Fibroblast of gingiva (primary cell): ENCODE results near the gene PRRG4.
A peak's percentile ranks its signal among the peaks of the same experiment; 100 is the strongest.
"Not testable (repeated sequence)": the region's sequence is repeated elsewhere in the genome, so short reads cannot be mapped to it uniquely, and the experiment has no call there.

ENCODE experiments used
- DNase-seq: peaks from one replicate; pipeline ENCODE4 v3.0.0-alpha.2; 2011; ENCODE audit warnings: low read depth

PRRG4 gene

GRCh38 chr11:32829680-32830412, at the start of gene PRRG4:
Gene PRRG4 (plus strand): TSS chr11:32829927. CDS start chr11:32830530, 603 bp downstream.
- peak; percentile 4 for DNase-seq

GRCh38 chr11:32780839-32781238, 48.9 kb upstream of the PRRG4 start:
- DNase-seq = not testable (repeated sequence)

- no peak for DNase-seq
Measured at GRCh38 chr11:32781721-32782120, 48.0 kb upstream of the PRRG4 start.

- DNase-seq = no peak
Measured at GRCh38 chr11:32785262-32785661, 44.5 kb upstream of the PRRG4 start.

- no peak for DNase-seq
Measured at GRCh38 chr11:32786811-32787210, 42.9 kb upstream of the PRRG4 start.

GRCh38 chr11:32790916-32791315, 38.8 kb upstream of the PRRG4 start:
- DNase-seq = no peak

GRCh38 chr11:32792111-32792947, 37.4 kb upstream of the PRRG4 start:
- DNase-seq = no peak

- DNase-seq = no peak
Measured at GRCh38 chr11:32792948-32793475, 36.7 kb upstream of the PRRG4 start.

GRCh38 chr11:32794439-32794838, 35.3 kb upstream of the PRRG4 start, which contains the start of gene CCDC73:
Gene CCDC73 (minus strand): TSS chr11:32794662. CDS start chr11:32760243, 34,419 bp downstream.
- DNase-seq = no peak

- no peak for DNase-seq
Measured at GRCh38 chr11:32796425-32796824, 33.3 kb upstream of the PRRG4 start.

- DNase-seq = peak; percentile 60
Measured at GRCh38 chr11:32809313-32809712, 20.4 kb upstream of the PRRG4 start.

GRCh38 chr11:32817181-32817851, 12.4 kb upstream of the PRRG4 start:
- DNase-seq = no peak

GRCh38 chr11:32817852-32818183, 11.9 kb upstream of the PRRG4 start:
- DNase-seq = no peak

- no peak for DNase-seq
Measured at GRCh38 chr11:32819187-32819586, 10.5 kb upstream of the PRRG4 start.

- no peak for DNase-seq
Measured at GRCh38 chr11:32820497-32820896, 9.2 kb upstream of the PRRG4 start.

- DNase-seq = no peak
Measured at GRCh38 chr11:32821517-32821916, 8.2 kb upstream of the PRRG4 start.

- no peak for DNase-seq
Measured at GRCh38 chr11:32821917-32822560, 7.7 kb upstream of the PRRG4 start.

- not testable (repeated sequence) for DNase-seq
Measured at GRCh38 chr11:32823617-32824016, 6.1 kb upstream of the PRRG4 start.

GRCh38 chr11:32826113-32826512, 3.6 kb upstream of the PRRG4 start:
- no peak for DNase-seq

GRCh38 chr11:32827276-32827675, 2.5 kb upstream of the PRRG4 start:
- DNase-seq = no peak

- DNase-seq = no peak
Measured at GRCh38 chr11:32829157-32829679, 509 bp upstream of the PRRG4 start.

GRCh38 chr11:32830413-32830738, 649 bp downstream of the PRRG4 start:
- no peak for DNase-seq
